Cardiac fibroblast (primary cell): ENCODE measurements around the gene COQ8A.
A peak's percentile ranks its signal among the peaks of the same experiment; 100 is the strongest.

Experiments used
- DNase-seq, 2 donors: peaks; one replicate each; pipeline versions ENCODE4 v3.0.0 to v3.0.0-alpha.2; 2010; ENCODE audit warnings: low read depth in 2 of 2
- H3K4me3 ChIP-seq, 2 donors: replicated peaks in 1 of 2; 1 replicate in 1 of 2; 2 replicates in 1 of 2; pipeline ENCODE4 v1.5.1; 2011; ENCODE audit warnings: low read depth in 2 of 2, low read length in 2 of 2, mild to moderate bottlenecking in 2 of 2, moderate library complexity in 1 of 2
- TF ChIP-seq, protein P1 (sequence below): IDR thresholded peaks from one replicate; pipeline ENCODE4 v1.5.1; 2011; ENCODE audit warnings: low read depth, mild to moderate bottlenecking, low read length, inconsistent platforms

Gene COQ8A

DNA sequence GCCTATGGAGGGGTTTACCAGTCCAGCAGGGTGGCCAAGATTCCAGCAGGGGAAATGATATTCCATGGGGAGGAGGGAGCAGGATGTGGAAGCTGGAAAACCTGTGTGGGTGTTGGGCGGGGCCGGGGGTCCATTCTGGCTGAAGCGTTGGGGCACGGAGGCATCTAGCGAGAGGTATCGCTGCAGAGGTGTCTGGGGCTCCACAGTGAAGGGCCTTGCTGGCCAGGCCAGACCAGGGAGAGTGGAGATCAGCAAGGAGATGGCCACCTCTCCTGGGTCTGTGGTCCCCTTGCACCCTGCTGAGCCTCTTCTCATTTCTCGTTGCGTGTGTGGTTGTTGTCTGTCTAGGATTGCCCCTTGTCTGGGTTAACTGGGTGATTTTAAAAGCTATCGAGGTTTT is 6.2 kb downstream of the COQ8A start:
- H3K4me3 ChIP-seq, result no peak overlapping the region
- no peak for DNase-seq
- TF ChIP-seq, protein P1, sequence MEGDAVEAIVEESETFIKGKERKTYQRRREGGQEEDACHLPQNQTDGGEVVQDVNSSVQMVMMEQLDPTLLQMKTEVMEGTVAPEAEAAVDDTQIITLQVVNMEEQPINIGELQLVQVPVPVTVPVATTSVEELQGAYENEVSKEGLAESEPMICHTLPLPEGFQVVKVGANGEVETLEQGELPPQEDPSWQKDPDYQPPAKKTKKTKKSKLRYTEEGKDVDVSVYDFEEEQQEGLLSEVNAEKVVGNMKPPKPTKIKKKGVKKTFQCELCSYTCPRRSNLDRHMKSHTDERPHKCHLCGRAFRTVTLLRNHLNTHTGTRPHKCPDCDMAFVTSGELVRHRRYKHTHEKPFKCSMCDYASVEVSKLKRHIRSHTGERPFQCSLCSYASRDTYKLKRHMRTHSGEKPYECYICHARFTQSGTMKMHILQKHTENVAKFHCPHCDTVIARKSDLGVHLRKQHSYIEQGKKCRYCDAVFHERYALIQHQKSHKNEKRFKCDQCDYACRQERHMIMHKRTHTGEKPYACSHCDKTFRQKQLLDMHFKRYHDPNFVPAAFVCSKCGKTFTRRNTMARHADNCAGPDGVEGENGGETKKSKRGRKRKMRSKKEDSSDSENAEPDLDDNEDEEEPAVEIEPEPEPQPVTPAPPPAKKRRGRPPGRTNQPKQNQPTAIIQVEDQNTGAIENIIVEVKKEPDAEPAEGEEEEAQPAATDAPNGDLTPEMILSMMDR, result no peak

DNA sequence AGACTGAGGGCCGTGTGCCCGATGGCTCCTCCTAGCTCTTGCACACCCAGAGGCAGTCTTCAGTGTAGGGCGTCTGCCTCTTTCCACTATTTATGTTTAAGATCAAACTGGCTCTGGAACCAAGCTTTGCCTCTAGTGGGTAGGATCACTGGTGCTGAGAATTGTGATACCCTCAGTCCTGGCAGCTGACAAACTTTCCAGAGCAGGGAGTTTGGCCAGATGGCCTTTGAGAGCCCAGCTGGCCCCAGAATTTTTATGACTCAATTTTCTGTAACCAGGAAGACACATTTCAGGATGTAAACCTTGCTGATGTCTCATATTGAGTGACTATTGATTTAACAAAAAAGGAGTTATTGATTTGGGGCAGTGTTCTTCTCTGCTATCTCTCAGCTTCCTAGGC is 6.7 kb downstream of the COQ8A start:
- peak in 1 of 2 donors; percentile 3 for DNase-seq
- no peak overlapping the region for H3K4me3 ChIP-seq
- TF ChIP-seq, protein P1, result no peak

DNA sequence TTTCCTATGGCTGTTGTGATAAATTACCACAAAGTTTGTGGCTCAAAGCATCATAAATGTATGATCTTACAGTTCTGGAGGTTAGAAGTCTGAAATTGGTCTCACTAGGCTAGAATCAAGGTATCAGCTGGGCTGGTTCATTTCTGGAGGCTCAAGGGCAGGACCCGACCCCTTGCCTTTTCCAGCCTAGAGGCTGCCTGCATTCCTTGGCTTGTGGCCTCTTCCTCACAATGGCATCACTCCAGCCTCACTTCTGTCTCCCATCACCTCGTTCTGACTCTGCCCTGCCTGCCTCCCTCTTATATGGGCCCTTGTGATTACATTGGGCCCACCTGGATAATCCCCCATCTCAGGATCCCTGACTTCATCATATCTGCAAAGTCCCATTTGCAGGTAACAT is 8.0 kb downstream of the COQ8A start:
- no peak overlapping the region for H3K4me3 ChIP-seq
- DNase-seq, result no peak
- TF ChIP-seq, protein P1, result no peak

DNA sequence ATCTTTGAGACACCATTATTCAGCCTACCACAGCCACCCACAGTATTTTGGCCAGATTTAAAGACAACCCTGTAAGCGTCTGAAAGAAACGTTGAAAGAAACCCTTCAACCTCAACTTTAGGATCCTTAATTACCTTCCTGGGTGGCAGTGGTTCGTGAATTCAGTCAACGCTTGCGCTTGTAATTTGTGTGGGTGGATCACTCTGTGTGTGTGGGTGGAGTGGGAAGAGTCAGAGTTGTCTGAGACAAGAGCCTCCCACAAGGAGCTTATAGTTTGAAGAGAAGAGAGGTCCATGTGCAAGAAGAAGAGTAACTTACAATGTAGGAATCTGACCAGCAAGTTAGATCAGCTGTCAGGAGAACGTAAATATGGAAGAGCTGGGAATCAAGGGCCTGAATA is 8.4 kb downstream of the COQ8A start:
- no peak overlapping the region for H3K4me3 ChIP-seq
- TF ChIP-seq, protein P1, result no peak
- DNase-seq, result no peak

DNA sequence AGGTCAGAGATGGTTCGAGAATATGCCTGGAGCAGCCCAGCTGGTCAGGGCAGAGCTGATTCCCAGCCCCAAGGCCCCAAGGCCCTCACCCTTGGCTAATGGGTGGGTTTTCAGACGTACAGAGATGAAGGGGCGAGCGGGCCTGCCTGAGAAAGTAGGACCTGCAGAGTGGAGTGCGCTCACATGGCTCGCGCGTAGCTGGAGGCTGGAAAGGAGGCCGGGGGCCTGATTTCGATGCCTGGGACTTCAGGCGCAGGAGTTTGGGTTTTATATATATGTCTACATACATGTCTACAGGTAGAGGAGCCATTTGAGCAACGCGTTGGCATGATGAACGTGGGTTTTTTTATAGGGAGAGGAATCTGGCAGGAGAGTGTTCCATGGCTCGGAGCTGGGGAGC is 8.9 kb downstream of the COQ8A start:
- no peak overlapping the region for H3K4me3 ChIP-seq
- no peak for DNase-seq
- TF ChIP-seq, protein P1, result no peak

DNA sequence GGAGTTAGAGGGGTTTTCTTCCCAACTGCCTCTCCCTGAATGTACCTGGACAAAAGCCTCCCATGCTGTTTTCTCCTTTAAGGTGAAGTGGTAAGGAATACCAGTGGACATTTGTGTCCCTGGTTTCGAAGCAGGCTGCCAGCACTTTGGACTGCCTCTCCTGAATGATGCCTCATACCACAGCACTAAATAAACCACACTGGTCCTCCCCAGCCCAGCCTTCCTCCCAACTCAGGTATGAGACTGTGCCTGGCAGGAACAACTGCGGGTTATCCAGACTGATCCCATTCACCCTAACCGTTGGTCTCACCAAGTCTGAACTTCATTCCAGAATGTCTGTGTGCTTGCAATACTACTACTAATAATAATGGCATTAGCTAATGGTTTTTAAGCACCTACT is 9.3 kb downstream of the COQ8A start:
- TF ChIP-seq, protein P1, result no peak
- H3K4me3 ChIP-seq, result no peak overlapping the region
- no peak for DNase-seq

DNA sequence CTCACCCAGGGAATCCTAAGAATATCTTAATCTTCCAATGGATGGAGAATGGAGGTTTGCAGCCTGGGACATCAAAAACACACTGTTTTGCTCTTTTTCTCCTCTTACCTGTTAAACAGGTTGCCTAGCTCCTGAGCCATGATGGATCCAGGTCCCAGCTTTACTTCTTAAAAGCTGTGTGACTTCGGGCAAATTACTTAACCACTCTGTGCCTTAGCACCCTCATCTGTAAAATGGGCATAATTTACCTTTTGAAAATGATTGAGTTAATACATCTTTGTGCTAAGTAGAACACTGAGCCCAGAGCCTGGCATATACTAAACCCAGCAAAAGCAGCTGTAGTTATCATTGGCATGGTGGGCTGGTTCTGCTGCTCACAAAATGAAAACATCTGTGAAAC is 10.2 kb downstream of the COQ8A start:
- DNase-seq, result no peak
- no peak overlapping the region for H3K4me3 ChIP-seq
- TF ChIP-seq, protein P1, result no peak
